GM12801 (cell line): ENCODE measurements around the gene CREBRF.

ENCODE experiments used
- CTCF ChIP-seq: IDR thresholded peaks from one replicate; pipeline ENCODE4 v1.5.1; 2011; ENCODE audit warnings: control low read depth; ENCODE audit not compliant: insufficient read length; ENCODE audit errors: extremely low read depth

Gene CREBRF

DNA sequence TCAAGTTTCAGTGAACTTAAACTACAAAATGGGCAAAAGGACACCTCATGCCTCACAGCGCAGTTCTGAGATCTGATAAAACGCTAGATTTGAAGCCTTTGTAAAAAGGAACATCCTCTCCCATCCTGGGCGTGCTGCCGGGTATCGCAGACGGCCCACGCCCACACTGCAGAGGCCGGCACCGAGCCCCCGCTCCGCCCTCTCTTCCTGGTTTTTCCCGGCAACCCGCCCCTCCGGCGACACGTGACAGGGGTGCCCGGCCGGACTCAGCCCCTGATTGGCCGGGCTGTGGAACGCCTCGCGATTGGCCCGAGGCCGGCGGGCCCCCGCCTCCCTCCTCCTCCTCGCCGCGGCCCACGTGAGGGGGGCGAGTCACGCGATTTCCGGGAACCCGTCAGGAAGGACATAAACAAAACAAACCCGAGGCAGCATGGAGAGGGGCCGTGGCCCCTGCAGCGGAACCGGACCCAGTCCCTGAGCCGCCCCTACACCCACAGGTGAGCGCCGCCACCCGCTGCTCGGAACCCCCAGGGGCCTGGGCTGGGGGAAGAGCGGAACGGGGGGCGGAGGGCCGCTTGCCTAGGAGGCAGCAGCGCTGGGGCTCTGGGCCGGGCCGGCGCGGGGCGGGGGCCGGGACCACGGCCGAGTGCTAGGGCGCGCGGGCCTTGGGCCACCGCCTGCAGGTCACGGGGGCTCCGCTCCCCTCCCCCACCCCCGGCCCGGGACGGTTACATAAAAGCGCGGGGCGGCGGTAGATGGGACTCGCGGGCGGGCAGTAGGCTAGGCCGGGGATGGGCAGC, at the start of gene CREBRF:
Gene CREBRF (plus strand): TSS at position 370 of the 800 bp plus-strand sequence. CDS start 24,424 bp downstream, outside the sequence.
- TF ChIP-seq CTCF: no peak

DNA sequence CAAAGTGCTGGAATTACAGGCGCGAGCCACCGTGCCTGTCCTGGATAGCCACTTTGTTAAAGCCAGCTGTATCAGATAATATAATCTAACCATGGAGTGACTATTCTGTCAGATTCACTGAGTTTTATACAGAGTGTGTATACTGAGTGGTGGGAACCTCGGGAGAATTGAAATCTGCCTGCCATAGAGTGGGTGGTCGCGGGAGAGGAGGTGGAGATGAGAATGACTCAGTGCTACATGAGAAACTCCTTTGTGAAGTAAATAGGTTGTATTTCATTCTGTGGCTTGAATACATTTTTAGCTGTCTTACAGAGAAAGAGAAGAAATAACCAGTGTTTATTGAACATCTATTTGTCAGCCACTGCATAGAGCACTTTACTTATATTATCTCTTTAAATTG, 46.1 kb upstream of the CREBRF start:
- TF ChIP-seq CTCF: no peak

GRCh38 chr5:173010547-173011464, 45.3 kb upstream of the CREBRF start:
- no peak for TF ChIP-seq CTCF

- no peak for TF ChIP-seq CTCF
Observed at GRCh38 chr5:173011566-173011965, 44.6 kb upstream of the CREBRF start.

- no peak for TF ChIP-seq CTCF
Observed at GRCh38 chr5:173012882-173013281, 43.3 kb upstream of the CREBRF start.

- no peak for TF ChIP-seq CTCF
Observed at GRCh38 chr5:173014671-173015070, 41.5 kb upstream of the CREBRF start.

DNA sequence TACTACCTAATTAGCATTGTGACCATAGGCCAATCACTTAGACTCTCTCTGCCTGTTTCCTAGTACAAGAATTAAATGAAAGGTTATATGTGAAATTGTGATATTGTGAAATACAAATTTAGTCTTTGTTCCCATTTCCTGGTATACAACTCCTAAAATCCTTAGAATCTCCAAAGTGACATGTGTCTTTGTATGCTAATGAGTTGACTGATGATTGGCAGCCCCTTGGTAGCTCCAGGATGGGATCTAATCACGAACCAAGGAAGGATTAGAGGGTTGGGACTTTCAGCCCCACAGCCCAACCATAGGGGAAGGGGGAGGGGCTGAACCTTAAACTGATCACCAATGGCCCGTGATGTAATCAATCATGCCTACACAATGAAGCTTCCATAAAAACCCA, 41.0 kb upstream of the CREBRF start:
- no peak for TF ChIP-seq CTCF
